ENCODE measurements around the gene SECISBP2.

SECISBP2 gene

GRCh38 chr9:89383030-89383720 is 64.9 kb downstream of the SECISBP2 start:
- no peak for DNase-seq

GRCh38 chr9:89383721-89384300 is 65.5 kb downstream of the SECISBP2 start:
- no peak for DNase-seq

GRCh38 chr9:89384783-89385182 is 66.5 kb downstream of the SECISBP2 start:
- no peak for DNase-seq

- DNase-seq = no peak
Measured at GRCh38 chr9:89386206-89386605, 67.9 kb downstream of the SECISBP2 start.

- no peak for DNase-seq
Measured at GRCh38 chr9:89386797-89387196, 68.5 kb downstream of the SECISBP2 start.

- no peak for DNase-seq
Measured at GRCh38 chr9:89387197-89387849, 69.0 kb downstream of the SECISBP2 start.

GRCh38 chr9:89388084-89388867 is 70.0 kb downstream of the SECISBP2 start:
- DNase-seq = no peak

- no peak for DNase-seq
Measured at GRCh38 chr9:89388868-89389177, 70.5 kb downstream of the SECISBP2 start.

GRCh38 chr9:89390068-89390555 is 71.8 kb downstream of the SECISBP2 start:
- no peak for DNase-seq

GRCh38 chr9:89390578-89391116 is 72.3 kb downstream of the SECISBP2 start:
- no peak for DNase-seq

GRCh38 chr9:89391585-89391984 is 73.3 kb downstream of the SECISBP2 start:
- no peak for DNase-seq

- no peak for DNase-seq
Measured at GRCh38 chr9:89394412-89394811, 76.1 kb downstream of the SECISBP2 start.

GRCh38 chr9:89395931-89396710 is 77.8 kb downstream of the SECISBP2 start:
- DNase-seq = no peak

GRCh38 chr9:89397471-89397870 is 79.2 kb downstream of the SECISBP2 start:
- no peak for DNase-seq

GRCh38 chr9:89398621-89399020 is 80.3 kb downstream of the SECISBP2 start:
- no peak for DNase-seq

- no peak for DNase-seq
Measured at GRCh38 chr9:89400403-89401116, 82.3 kb downstream of the SECISBP2 start.

- DNase-seq = no peak
Measured at GRCh38 chr9:89402695-89403427, 84.6 kb downstream of the SECISBP2 start.

- DNase-seq = no peak
Measured at GRCh38 chr9:89404074-89404473, 85.8 kb downstream of the SECISBP2 start.

- DNase-seq = no peak
Measured at GRCh38 chr9:89405826-89406225, 87.5 kb downstream of the SECISBP2 start.

- peak; percentile 28 for DNase-seq
Measured at GRCh38 chr9:89407070-89407469, 88.8 kb downstream of the SECISBP2 start.

GRCh38 chr9:89408628-89409101 is 90.4 kb downstream of the SECISBP2 start:
- DNase-seq = no peak

All from fibroblast of skin of back (primary cell).